HG02763 (cell line): Measurements from ENCODE around the gene TNC.

Source experiments
- ATAC-seq: cut with Tn5 transposase; IDR thresholded peaks from one replicate; pipeline ENCODE4 v1.9.1; 2021; ENCODE audit warnings: mild to moderate bottlenecking, moderate library complexity; ENCODE audit not compliant: unreplicated experiment

The TNC gene

DNA sequence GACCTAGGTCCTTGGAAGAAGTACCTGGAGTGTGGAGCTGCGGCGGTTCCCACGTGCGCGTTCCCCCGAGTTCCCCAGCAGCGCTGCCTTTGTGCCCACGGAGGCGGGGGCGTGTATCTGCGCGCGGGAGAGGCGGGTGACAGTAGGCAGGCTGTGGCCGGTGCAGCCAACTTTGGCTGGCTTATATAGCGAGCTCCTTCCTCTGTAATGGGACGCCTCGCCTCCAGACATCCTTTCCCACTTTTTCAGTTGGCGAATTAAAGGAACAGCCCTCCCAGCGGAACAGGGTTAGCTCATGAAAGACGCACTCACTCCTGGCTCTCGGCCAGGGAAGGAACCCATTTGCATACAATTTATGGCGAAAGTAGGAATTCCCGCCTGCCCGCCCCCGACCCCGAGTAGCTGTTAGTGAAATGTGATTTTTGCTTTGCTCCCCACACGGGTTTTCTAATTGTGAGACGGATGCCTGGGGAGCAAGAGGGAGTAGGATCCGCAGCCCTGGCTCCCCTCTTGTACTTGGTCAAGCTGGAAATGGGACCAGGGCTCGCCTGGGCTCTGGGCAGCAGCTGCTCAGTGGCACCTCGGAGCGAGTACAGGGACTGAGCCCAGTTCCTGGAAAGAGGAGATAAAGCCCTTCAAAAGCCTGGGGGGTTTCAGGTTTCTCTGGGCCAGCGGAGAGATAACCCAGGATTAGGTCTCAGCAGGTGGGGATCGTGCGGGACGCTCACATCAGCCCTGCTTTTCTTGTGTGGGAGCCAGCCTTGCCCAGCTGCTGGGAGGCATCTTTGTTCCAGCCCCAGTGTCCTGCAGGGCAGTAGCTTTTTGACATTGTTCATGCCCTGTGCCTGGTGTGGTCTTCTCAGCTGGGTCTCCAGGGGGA is at the start of gene TNC:
Gene TNC (minus strand): TSS at position 159 of the 880 bp plus-strand sequence. CDS start 27,139 bp downstream, outside the sequence.
- ATAC-seq: no peak

DNA sequence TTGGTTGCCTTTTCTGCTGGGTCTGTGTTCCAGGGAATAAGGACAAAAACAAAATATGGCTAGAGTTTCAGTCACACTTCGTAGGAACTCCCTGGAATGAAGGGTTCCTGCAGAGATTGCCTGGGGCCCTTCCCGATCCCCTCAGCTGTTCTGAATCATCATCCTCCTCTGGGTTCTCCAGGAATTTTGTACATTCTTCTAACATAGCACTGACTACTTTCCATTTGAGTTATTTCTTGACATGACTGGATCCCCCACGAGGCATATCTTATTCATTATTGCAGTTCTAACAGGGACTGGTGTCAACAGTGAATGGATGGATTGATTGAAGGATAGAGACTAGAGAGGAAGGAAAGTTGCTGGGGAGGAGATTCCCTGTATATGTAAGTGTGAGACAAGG is 49.2 kb upstream of the TNC start:
- no peak for ATAC-seq

DNA sequence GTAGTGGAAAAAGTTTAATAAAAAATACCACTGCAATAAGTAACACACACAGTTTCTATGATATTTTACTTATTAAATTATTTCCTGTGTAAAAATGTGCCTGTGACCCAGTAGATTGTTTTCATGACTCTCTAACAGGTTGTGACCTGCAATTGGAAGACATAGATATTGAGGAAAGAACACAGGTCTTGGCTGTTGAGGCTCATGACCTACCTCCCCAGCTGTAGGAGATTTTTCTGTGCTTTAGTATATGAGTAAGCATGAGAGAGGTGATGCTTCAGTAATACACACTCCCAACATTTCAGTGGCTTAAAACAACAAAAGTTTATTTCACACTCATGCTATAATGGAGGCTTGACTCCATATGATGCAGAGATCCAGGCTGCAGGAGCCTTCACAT is 47.3 kb upstream of the TNC start:
- no peak for ATAC-seq

DNA sequence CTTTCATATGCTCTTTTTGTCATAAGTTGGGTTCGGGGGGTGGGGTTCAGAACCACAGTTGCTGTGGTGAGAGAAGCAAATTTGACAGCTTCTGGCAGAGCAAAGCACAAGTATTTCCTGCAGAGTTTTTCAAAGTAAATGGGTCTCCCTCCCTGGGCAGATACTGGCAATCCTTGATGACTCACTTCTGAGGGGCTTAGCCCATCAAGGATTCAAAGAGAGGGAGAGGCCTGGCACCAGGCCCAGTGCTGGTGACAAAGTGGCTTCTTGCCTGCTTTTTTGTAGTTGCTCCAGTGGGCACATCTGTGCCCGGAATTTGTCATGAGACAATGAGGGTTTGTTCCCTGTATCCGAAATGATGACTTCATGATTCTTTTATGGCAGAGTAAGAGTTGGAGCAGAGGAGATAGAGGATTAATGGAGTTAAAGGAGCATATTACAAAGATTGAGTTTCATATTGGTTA is 46.6 kb upstream of the TNC start:
- no peak for ATAC-seq

DNA sequence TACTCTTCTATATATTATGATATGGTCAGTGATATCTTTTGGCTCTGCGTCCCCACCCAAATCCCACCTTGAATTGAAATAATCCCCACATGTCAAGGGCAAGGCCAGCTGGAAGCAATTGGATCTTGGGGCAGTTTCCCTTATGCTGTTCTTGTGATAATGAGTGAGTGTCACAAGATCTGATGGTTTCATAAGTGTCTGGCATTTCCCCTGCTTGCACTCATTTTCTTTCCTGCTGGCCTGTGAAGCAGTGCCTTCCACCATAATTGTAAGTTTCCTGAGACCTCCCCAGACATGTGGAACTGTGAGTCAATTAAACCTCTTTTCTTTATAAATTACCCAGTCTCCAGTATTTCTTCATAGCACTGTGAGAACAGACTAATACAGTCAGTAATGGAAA is 45.0 kb upstream of the TNC start:
- no peak for ATAC-seq

DNA sequence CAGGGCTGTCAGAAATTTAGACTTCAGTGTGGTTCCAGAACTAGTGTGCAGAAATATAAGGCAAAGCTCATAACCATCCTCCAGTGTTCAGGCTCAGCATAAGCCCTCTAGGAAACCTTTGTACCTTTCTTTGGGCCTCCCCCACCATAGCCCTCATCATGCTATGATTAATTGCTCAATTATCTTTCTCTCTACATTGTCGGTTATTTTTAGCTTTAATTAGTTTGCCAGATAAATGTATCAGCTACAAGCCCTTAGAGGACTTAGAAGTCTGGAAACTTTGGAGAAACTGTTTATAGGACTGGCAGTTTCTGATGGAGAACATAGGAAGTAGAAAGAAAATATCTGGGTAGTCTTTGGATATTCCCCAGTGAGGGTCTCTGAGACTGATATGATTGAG is 43.5 kb upstream of the TNC start:
- no peak for ATAC-seq

DNA sequence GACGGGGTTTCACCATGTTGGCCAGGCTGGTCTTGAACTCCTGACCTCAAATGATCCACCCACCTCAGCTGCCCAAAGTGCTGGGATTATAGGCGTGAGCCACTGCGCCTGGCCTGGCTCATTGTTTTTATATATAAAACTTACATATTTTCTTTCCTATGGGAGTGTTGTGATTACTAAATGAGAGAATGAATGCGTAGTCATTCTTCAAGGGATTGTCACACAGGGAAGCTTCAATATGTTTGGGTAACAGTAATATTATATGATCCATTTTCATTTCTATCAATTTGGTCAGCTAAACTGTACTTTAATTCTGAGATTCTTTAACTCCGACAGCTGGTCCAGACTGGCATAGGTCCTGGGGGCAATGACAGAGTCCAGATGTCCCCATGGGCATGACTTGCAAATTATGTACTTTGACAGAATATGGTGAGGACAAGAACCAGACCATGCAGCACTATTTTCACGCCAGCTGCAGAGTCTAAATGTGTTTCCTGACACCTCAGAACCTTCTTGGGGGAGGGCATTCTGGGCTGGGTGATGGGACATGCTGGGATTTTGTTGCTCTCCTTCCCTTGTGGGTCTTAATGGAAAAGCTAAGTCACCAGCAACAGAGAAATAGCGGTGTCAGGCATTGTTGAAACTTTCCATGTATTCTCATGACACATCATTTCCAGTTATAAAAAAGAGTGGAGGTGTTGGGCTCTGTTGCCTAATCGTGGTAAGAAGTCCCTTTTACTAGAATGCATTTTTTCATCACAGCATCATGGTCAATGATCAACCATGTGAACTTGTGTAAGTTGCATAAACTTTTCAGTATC is 40.9 kb upstream of the TNC start:
- ATAC-seq: no peak

DNA sequence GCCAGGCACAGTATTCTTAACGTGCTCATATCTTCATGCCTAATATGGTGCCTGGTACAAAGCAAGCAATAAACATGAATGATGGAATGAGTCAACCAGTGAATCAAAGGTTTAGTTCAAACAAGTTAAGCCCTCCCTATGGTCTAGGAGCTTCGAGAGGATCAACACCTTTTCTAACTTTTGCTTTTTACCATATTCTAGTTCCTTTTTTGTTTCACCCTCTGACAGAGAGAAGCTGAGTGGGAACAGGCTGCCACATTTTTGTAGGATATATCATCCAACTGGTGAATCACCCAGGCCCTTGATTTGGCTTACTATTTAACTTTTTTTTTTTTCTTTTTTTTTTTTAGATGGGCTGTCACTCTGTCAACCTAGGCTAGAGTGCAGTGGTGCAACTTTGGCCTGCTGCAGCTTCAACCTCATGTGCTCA is 39.3 kb upstream of the TNC start:
- no peak for ATAC-seq

DNA sequence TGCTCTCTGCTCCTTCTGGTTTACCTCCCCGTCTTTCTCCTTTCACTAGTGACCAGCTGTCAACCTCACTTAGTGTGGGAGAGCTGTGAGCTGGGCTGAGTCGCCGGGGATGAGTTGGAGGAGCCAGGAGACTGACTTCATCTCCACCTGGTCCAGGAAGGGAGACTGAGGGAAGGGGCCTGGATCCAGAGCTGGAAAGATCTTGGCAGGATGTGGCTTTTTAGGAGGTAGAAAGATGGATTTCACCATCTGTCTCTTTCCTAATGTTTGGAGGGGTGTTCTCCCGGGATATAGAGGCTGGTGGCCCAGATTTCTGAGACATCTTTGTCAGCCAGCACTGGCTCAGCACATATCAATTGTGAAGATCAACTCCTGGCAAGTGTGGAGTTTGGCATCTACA is 37.1 kb upstream of the TNC start:
- ATAC-seq: no peak

DNA sequence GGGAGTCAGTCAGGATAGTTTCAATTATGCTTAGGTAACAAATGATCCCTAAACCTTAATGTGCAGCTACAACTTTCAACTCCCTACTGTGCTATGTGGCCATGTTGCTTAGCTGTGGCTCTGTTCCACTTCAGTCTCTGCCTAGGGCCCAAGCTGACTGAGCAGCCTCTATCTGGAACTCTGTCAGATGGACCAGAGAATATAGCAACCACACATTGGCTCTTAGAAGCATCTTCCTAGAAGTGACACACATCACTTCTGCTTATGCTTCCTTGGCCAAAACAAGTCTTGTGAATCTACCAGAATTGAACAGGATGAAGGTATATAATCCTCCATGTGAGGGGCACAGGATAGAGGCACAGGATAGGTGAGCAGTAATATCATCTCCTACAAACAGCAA is 36.7 kb upstream of the TNC start:
- ATAC-seq: no peak

DNA sequence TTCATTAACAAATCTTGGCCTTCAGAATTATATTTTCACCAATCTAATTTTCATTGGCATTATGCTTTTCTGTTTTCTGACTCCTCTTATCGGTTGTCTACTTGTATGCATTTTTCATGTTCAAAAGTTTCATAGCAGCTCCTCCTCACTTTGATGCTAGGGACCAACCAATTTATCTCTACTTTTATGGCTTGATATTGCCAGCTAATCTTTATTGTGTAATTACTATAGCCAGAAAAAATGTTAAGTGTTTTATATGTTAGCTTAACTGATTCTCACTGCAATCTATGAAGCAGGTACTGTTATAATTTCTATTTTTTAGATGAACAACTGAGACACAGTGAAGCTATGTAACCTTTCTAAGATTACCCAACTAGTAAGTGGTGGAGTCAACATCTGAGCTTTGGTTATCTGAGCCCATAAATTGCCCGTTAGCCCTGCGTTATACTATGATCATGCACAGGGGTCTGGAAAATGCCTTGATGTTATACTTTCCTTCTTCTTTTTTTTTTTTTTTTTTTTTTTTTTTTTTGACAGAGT is 34.4 kb upstream of the TNC start:
- ATAC-seq: no peak

DNA sequence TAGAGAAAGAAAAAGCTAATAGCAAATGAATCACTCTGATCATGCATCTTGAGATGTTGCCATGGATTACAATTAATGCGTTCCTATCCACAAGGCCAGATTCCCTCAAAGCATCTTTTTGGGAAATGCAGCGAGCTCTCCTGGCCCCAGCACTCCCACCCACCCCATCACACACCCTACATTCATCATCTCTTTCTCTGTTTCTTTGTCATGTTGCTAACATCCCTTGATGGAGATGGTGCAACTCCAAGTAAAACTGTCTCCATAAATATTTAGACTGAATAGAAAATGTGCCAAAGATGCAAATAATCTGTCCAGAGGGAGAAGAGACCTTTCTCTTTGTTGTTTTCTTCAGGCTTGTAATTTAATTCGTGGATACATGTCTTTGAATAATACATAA is 30.8 kb upstream of the TNC start:
- no peak for ATAC-seq

DNA sequence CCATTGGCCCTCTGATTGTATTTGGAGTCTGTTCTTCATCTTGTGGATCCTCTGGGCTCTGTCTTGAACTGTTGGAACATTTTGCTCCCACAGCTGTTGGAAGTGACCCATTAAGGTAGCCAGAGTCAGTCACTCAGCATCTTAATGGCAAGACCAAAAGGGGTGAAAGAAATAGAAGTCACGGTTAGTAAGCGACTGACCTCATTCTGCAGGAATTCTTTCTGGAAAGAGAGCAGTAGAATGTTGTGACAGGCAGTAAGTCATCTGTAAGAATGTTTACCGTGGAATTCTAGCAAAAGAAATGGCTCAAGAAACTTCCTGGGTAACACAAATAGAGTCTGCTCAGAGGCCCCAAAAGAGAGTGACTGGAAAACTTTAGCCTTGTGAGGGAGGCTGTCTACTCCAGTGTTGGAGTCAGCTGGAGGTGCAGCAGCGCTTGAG is 28.6 kb upstream of the TNC start:
- no peak for ATAC-seq

DNA sequence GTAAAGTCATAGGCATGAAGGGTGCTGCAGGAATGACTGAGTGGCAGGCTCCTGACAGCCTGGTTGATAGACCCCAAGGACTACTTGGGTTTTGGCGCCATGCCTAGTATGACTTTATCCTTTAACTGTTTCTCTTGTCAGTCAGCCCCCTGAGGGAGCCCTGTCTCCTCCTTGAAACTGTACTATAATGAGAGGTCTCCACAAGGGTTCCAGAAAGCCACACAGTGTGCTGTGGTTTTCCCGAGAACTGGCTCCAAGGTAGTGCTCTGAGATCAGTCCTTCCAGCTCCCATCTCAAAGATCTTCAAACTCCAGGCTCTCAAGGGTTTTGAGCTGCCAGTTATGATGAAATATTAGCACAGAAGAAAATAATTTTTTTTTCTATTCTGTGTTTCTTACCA is 26.7 kb upstream of the TNC start:
- ATAC-seq: no peak

DNA sequence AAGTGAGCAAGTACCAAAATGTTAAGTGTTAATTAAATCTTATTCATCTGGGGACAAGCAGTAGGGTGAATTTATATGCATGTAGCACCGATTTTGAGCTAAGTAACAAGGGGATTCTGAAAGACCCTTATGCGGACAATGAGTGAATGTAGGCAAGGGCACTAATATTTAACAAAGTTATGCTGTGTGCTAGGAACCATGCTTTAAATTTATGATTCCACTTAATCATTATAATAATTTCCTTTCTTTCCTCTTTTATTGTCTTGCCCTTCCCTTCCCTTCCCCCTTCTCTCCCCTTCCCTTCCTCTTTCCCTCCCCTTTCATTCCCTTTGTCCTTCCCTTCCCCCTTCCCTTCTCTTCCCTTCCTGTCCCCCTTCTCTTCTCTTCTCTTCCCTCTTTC is 25.7 kb upstream of the TNC start:
- ATAC-seq: no peak

DNA sequence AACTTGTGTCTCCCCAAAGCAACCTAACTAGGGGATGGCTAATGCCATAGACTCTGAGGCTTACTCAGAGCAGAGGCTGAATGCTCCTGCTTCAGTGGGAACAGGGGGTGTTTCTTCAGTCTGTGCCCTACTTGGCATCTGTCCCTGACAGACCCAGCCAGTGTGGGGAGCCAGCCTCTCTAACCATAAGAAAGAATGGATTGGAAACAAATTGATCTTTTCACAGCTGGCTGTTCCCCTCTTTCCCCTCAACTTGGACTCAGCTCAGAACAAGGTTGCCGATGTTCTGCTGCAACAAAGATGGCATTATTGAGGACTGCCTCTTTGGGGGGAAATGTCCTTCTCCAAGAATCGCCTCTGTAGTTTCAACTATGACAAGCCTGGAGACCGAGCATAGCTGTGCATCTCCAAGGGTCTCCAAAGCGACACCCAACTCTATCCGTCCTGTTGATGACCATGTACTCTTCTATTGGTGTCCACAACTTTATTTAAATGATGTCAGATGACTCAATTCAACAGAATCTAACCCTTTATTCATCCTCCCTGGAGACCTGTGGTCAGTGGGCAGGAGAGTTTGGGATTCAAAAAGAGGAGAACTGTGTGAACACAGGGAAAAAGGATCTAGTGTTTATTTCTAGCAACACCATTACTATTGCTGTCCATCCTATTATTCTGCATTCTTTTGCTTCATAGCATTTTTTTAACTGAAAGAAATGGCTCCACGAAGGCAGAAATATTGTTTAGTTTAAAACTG is 24.7 kb upstream of the TNC start:
- no peak for ATAC-seq

DNA sequence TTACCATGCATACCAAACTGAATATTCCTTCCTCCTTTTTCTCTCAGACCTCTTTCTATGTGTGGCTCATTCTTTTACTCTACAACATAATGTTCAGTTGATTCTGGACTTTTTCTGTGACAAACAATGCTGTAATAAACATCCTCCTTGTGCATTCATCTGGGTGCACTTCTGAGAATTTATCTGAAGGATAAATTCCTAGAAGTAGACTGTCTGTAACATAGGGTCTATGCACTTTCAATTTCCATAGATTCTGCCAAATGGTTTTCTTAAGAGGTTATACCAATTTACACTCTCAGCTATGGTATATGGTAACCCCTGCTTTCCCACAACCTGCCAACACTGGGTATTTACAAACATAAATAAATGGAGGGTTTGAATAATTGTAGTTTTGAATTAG is 24.1 kb upstream of the TNC start:
- no peak for ATAC-seq

DNA sequence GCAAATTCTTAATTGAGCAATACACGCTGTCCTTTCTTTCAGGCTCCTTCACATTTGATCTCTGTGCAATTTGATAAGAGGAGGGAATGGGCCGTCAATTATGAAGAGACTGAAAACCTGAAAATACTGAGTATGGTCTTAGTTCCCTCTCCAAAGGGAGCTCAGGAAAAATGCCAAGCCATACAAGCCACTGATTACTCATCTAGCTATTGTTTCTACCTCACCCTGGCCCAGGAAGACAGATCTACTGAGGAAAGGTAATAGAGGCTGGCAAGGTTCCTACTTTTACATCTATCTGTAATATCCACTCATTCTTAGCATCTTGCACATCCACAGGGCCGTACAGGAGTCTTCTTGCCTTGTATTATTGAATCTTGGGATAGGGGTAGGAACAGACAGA is 23.7 kb upstream of the TNC start:
- no peak for ATAC-seq

DNA sequence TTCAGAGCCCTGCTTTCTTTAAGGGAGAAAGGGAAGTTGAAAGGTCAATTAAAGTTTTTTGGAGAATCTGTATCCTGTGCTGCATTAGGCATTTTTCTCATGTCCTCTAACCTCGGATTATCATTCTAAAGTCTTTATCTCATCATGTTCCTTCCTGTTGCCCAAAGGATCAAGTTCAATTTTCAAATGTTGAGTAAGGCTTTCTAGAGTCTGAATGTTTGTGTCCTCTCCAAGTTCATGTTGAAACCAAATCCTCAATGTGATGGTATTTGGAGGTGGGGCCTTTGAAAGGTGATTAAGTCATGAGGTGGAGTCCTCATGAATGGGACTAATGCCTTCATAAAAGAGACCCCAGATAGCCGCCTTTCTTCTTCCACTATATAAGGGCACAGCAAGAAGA is 20.2 kb upstream of the TNC start:
- no peak for ATAC-seq

DNA sequence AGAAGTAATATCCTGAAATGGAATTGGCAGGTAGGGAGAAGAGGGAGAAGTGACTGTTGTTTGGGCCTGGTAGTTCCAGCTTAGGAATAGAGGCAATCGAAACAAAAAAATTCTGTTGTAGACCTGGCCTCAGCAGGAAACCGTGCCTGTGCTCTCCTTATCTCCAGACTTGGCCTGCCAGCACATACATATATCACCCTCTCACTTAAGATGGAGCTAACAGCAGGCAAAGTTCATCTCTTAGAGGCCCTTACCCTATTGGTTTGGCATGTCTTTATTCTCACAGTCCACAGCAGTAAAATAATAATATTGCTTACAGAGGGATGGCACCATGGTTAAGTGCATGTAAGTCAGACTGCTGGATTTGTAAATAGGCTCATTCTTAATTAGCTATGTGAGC is 19.6 kb upstream of the TNC start:
- ATAC-seq: no peak
